Smooth muscle cell of the brain vasculature (primary cell): ENCODE results near the gene IQGAP2.

ENCODE experiments used
- DNase-seq: peaks from one replicate; pipeline ENCODE4 v3.0.0-alpha.2; 2012; ENCODE audit warnings: low read depth, low spot score

Gene IQGAP2

DNA sequence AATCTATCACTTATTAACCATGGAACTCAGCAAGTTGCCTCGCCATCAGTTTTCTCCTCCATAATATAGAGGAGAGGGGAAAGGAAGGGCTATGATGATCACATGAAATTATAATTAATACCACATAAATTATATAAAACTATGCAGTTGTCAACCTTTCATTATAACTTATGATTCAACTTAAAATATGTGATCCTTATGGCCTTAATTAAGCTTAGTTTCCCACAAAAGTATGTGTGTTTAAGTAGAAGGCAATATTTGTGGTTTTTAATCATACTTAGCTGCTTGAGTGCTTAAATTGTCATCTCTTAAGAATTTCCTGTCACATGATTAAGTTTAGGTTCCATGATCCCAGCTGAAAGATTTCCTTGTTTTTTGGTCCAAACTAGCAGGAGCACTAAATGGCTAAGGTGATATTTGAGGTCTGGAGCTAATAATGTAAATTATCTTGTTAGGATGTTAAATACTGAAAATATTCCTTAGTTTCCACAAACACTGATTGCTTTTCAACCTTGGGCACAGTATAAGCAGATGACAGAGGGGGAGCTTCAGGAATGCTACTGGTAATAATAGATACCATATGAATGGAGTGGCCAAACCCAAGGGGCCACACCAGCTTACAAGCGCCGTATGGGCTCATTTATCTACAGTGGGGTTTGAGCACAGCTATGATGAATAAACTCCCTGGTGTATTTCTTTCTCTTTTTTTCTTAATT lies 286.4 kb downstream of the IQGAP2 start:
- DNase-seq, result no peak

- no peak for DNase-seq
Measured at GRCh38 chr5:76690037-76690679, 287.1 kb downstream of the IQGAP2 start.

GRCh38 chr5:76690704-76691466 lies 287.8 kb downstream of the IQGAP2 start:
- DNase-seq, result no peak

GRCh38 chr5:76691467-76692273 lies 288.6 kb downstream of the IQGAP2 start:
- no peak for DNase-seq

DNA sequence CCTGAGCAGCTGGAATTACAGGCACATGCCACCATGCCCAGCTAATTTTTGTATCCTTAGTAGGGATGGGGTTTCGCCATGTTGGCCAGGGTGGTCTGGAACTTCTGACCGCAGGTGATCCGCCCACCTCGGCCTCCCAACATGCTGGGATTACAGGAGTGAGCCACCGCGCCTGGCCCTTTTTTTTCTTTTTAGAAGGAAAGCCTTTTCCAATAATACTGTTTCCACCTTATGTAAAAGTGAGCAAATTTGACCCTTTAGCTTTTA lies 289.1 kb downstream of the IQGAP2 start:
- no peak for DNase-seq

GRCh38 chr5:76692651-76693050 lies 289.6 kb downstream of the IQGAP2 start:
- no peak for DNase-seq

GRCh38 chr5:76693141-76693540 lies 290.1 kb downstream of the IQGAP2 start:
- no peak for DNase-seq

DNA sequence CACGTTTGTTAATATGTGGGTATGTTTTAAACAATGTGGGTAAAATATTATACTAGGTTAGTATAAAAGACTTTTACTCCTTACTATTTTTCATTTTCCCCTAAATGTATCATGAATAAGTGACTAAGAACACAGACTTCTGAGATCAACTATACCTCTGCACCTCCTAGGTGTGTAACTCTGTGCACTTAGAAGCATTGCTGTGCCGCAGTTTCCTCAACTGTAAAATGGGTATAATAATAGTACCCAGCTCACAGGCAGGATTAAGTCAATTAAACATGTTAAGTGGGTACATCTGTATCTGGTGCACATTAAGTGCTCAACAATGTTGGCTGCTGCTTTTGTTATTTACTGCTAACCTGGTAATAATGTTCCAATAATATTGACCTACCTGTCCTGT lies 291.2 kb downstream of the IQGAP2 start:
- no peak for DNase-seq

GRCh38 chr5:76695346-76695745 lies 292.3 kb downstream of the IQGAP2 start:
- no peak for DNase-seq

- DNase-seq, result no peak
Measured at GRCh38 chr5:76696251-76696650, 293.2 kb downstream of the IQGAP2 start.

DNA sequence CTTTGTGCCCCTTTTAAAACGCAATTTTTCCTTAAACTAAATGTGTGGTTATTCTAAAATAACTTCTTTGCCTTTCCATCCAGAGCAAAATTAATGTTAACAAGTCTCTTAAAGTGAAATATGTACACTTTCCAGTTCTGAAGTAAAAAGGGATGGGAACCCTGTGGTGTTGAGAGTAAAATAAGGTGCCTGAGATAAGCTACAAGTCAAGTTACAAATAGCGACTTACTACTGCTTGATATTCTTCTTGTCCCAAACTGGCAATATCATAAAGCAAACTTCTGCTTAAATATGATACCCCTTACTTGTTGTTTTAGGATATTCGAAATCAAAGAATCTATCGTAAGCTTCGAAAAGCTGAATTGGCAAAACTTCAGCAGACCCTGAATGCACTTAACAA lies 294.6 kb downstream of the IQGAP2 start:
- no peak for DNase-seq

DNA sequence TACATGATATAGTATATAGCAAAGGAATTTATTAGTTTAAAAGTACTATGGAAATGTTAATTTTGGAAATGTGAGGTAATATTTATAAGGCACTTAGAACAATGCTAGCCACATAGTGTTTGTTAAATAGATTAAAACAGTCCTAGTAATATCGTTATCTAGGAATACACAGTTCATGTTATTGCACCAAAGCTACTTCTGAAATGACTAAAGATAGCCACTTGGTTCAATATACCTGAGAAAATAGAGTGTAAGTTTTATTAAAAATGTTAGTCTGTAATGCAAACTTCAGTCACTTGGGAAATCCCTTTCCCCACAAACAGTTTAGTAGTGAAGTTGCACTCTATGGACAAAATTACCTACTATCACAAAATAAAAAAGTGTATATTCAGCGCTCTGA lies 297.5 kb downstream of the IQGAP2 start:
- no peak for DNase-seq

DNA sequence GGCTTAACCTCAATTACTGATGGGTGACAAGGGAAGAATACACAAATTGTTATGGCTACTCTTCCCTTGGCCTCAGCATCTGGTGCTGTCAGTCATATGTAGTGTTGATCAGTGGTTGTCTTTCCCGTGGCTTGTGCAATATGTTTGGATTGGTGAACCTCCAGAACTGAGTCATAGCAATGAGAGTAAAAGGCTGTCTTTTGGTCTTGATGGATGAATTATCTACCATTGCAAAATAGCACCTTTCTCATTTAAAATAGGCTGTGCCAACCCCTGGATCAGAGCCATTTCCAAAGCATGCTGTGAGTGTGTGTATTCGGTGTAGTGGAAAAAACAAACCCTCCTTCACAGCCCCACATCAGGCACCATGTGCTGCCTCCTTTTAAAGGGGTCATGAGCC lies 298.2 kb downstream of the IQGAP2 start:
- peak; percentile 52 for DNase-seq

GRCh38 chr5:76703707-76704106 lies 300.6 kb downstream of the IQGAP2 start:
- no peak for DNase-seq

DNA sequence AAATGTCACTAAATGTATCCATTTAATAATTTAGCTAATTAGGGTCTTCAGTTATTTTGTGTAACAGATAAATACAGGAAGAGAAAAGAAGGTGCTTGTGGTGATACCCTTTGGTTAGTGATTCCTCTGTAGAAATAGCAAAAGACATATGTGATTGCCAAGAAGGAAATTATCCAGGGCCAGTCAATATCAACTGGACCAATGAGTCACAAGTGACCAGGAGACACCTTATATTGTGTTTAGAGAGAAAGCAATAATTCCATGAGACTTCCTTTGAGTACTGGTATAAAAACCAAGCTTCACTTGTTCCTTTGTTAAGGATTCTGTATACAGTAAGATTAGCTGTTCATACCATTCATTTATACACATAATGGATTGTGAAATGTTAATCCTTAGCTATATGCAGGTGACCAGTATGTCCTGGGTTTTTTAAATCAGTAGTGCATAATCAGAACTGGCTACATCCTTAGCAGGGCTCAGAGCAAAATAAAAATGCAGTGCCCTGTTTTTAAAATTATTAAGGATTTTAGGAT lies 301.1 kb downstream of the IQGAP2 start:
- DNase-seq, result no peak

DNA sequence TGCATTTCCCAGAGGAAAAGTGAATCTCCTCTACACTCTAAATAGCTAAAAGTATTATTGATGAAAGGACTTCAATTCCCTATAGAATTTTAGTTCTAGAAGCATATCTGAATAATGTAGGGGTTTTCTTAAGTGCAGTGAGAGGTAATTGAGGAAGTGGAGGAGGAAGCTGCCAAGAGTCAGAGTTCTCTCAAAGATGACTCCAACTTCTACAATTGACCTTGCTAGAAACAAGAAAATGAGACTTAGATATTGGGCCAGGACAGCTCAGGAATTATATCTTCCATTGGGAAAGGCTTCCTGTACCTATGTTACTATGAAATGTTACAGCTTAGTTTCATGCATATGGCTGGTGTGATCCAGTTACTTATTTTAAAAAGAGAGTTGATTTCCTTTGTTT lies 302.5 kb downstream of the IQGAP2 start:
- DNase-seq, result no peak

DNA sequence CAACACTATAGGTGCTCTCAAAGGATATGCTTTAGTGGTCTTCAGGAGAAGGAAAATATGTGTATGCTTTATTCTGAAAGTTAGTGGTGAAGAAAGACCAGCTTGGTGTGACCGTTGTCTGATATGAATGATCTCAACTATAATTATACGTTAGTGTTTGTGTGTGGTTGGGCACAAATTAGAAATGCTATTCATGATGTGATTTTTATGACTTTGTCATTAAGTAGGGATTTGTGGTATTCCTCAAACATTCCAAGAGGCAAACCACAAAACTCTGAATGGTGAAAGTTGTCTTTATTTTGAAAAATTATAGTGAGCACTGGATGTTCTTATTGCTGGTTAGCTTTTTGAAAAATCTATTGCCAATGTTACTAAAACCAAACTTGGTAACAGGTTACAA lies 306.7 kb downstream of the IQGAP2 start:
- no peak for DNase-seq

GRCh38 chr5:76710991-76711390 lies 307.9 kb downstream of the IQGAP2 start:
- no peak for DNase-seq

GRCh38 chr5:76714751-76715485 lies 311.8 kb downstream of the IQGAP2 start:
- no peak for DNase-seq

DNA sequence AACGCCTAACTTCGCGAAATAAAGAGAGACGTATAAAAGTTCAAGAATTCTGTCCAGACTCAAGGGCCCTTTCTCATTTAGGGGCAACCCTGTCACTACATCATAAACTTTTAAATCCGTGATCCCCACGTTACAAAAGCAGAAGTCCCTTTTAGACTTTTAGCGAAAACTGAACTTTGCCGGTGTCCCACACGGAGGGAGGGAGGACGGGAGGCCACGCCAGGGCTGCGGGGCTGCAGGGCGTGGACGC lies 312.3 kb downstream of the IQGAP2 start:
- DNase-seq, result no peak

- no peak for DNase-seq
Measured at GRCh38 chr5:76715736-76716455, 312.8 kb downstream of the IQGAP2 start, which contains the start of gene F2R. TSS of gene F2R (plus strand) at chr5:76716126. CDS start at chr5:76716308, 182 bp downstream.
